LNCAP (cell line): Measurements from ENCODE around the gene OSBPL10.

Experiments
- TF ChIP-seq, protein P1 (sequence below): fragments of 450-650 bp; IDR thresholded peaks from 2 replicates; pipeline ENCODE4 v1.5.1; 2017; ENCODE audit warnings: mild to moderate bottlenecking

The OSBPL10 gene

DNA sequence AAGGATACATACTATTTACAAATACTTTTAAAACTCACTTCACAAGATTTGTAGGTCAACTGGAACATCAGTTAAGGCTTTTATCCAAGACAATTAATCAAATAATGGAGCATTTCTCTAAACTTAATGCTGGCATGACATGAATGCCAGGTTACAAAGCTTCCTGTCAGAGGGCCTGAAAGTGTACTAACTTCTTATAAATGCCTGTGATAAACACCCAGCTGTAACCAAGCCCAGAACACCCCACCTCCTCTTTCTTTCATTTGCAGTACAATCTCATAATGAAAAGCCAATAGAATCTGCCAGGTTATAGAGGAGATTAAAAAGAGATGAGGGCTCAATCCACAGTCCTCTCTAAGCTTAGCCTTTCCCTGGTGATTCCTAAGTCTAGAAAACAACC, 214.4 kb downstream of the OSBPL10 start:
- TF ChIP-seq, protein P1, sequence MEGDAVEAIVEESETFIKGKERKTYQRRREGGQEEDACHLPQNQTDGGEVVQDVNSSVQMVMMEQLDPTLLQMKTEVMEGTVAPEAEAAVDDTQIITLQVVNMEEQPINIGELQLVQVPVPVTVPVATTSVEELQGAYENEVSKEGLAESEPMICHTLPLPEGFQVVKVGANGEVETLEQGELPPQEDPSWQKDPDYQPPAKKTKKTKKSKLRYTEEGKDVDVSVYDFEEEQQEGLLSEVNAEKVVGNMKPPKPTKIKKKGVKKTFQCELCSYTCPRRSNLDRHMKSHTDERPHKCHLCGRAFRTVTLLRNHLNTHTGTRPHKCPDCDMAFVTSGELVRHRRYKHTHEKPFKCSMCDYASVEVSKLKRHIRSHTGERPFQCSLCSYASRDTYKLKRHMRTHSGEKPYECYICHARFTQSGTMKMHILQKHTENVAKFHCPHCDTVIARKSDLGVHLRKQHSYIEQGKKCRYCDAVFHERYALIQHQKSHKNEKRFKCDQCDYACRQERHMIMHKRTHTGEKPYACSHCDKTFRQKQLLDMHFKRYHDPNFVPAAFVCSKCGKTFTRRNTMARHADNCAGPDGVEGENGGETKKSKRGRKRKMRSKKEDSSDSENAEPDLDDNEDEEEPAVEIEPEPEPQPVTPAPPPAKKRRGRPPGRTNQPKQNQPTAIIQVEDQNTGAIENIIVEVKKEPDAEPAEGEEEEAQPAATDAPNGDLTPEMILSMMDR = no peak

DNA sequence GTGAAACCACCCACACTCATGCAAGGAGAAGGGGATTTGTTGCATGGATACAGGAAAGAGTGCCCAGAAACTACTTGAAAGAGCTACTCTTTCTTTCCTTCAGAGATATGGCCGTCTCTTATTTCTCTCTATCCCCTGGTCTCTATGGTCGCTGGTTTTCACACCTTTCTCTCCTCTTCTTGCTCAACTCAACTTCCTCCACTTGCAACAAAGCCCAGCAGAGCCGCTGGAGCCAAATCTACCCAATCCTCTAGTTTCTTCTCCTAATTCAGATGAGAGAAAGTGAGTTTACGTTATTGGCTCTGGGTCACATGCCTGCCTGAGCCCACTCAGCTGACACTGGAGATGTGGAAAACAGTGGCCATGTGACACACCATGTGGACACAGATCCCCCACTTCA, 215.2 kb downstream of the OSBPL10 start:
- TF ChIP-seq, protein P1 = no peak

DNA sequence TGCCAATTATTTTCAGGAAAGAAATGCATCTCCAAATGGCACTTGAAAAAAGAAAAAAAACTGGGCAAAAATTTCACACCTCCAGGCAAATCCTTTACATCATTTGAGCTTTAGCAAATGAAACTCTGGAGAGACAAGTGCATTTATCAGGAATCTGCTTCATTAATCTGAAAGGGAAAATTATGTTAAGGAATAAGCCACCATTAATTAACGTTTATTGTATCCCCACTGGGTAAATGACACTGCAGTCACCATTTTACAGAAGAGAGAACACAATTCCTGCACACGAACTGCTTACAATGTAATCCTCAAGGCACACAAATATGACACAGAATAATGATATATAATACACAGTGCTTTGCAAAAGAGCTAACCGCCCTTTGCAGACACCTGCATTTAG, 217.3 kb downstream of the OSBPL10 start:
- TF ChIP-seq, protein P1 = no peak

DNA sequence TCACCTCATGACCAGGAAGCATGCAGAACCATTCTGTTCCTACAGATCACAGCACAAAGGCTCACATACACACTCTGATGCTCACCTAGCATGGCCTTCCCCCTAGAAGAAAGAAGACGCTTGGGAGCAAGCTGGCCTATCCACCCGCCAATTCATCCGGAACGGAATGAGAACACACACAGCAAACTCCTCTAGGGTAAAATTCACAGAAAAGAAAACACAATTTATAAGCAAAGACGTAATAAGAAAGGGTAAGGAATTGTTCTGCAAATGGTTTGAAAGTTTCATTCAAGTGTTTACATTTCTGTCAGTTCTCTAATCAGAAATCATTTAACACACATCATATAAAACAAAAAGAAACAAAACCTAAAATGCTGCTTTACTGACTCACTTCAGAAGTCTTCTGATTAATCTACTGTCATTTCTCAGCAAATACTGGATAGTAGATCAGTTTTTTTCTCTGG, 218.1 kb downstream of the OSBPL10 start:
- TF ChIP-seq, protein P1 = no peak

DNA sequence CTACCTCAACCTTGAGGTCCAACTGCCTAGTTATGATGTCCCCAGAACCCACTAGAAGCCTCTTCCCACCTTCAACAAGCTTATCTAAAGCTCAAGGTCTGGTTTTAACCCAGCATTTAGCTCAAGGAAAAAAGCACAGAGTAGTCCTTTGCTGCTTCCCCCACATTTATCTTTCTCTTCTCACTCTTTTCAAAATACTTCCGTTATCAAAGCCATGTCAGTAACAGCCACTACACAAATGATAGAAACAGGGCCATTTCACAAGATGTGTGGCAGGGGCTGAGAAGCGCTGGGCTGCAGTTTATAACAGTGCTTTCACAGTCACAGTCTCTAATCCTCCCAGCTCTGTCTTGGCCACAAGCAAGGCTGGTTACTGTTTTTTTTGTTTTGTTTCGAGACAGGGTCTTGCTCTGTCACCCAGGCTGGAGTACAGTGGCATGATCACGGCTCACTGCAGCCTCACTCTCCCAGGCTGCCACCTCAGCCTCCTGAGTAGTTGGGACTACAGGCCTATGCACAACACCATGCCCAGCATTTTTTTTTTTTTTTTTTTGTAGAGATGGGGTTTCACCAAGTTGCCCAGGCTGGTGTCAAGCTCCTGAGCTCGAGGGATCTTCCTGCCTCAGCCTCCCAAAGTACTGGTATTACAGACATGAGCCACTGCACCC, 218.8 kb downstream of the OSBPL10 start:
- TF ChIP-seq, protein P1 = no peak

DNA sequence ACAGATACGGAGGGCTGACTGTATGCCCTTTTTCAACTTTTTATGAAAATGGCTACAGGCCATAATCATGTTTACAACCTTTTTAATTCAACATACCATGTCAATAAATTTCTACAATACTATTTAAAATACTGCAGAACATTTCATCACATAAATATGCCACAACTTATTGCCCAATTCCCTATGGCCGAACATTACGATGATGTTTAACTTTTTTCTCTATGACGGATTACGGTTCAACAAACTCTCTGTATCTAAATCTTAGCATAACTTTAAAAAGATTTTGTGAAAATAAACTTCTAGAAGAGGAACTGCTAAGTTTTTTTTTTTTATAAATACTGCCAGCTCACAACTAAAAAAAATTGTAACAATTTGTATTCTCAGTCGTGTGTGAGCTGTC, 220.4 kb downstream of the OSBPL10 start:
- TF ChIP-seq, protein P1 = no peak

DNA sequence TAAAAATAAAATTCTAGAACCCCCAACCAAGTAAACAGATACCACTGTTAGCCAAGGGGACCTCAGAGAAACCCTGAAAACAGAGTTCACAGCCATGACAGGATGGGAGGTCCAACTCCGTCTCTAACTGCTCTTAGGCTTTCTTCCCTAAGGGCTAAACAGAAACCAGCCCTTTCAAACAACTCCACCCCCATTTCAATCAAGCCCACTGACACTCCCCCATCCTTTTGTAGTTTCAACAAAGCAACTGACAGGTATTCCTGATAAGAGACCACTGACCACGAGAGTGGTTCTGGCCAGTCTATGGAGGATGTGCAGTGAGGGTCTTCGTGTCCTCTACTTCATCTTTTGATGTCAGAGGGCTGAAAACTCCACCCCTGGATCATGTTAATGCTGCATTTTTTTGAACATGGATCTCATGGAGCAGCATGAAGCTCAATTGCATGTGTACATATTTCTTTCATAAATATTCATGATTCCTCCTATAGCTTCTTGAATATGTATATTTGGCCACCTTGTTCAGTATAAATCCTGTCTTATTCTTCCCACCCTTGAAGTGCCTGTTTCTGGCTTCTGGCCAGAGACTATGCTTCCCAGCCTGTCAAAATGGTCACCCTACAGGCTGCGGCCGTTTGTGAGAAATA, 222.6 kb downstream of the OSBPL10 start:
- TF ChIP-seq, protein P1 = no peak
